CD4-positive, CD25-positive, alpha-beta regulatory T cell (primary cell): ENCODE data around the gene SMG1. TPM values are rescaled to one million over a fixed set of nuclear protein-coding genes. Genes with fewer than 3 reads are reported as not detected.
"Not testable (repeated sequence)": the region's sequence is repeated elsewhere in the genome, so short reads cannot be mapped to it uniquely, and the experiment has no call there.

ENCODE experiments used
- ATAC-seq, 2 donors: fragments of 150-1000 bp; cut with Tn5 transposase; one replicate each; pipeline ENCODE4 v1.10.0; 2021; ENCODE audit warnings: low read depth in 2 of 2, moderate number of reproducible peaks in 2 of 2, moderate library complexity in 1 of 2
- DNase-seq, 3 donors: peaks; one replicate each; pipeline versions ENCODE4 v3.0.0 to v3.0.0-alpha.2; 2012 to 2022; ENCODE audit warnings: mixed read lengths in 1 of 3
- H3K27ac ChIP-seq: one replicate; pipeline ENCODE4 v1.7.0; 2013; ENCODE audit warnings: mild to moderate bottlenecking, low read length; ENCODE audit not compliant: insufficient read depth, poor library complexity, severe bottlenecking
- H3K27me3 ChIP-seq: one replicate; pipeline ENCODE4 v1.7.0; 2013; ENCODE audit warnings: low read length; ENCODE audit not compliant: control insufficient read depth, insufficient read depth
- H3K36me3 ChIP-seq: one replicate; pipeline ENCODE4 v1.7.0; 2013; ENCODE audit warnings: mild to moderate bottlenecking, low read length, moderate library complexity; ENCODE audit not compliant: control insufficient read depth, insufficient read depth
- H3K4me1 ChIP-seq: 2 replicates; pipeline ENCODE4 v1.7.0; 2013; ENCODE audit warnings: mild to moderate bottlenecking, low read length; ENCODE audit not compliant: insufficient read depth, control insufficient read depth, poor library complexity, severe bottlenecking
- H3K4me3 ChIP-seq: one replicate; pipeline ENCODE4 v1.7.0; 2013; ENCODE audit warnings: low read depth, mild to moderate bottlenecking, low read length, moderate library complexity
- H3K9me3 ChIP-seq, 2 experiments: 1 replicate in 1 of 2; 2 replicates in 1 of 2; pipeline ENCODE4 v1.7.0; 2013; ENCODE audit warnings: low read length in 2 of 2, mild to moderate bottlenecking in 1 of 2, moderate library complexity in 1 of 2; ENCODE audit not compliant: control insufficient read depth in 2 of 2
- H3K27ac Mint-ChIP-seq, 3 donors: one replicate each; pipeline ENCODE4 v1.8.0; 2020 to 2022; ENCODE audit warnings: mild to moderate bottlenecking in 3 of 3, mixed read lengths in 3 of 3, moderate library complexity in 2 of 3
- H3K27me3 Mint-ChIP-seq: one replicate; pipeline ENCODE4 v1.8.0; 2022; ENCODE audit warnings: mild to moderate bottlenecking, mixed read lengths
- H3K36me3 Mint-ChIP-seq: one replicate; pipeline ENCODE4 v1.8.0; 2020; ENCODE audit warnings: mixed read lengths
- H3K4me1 Mint-ChIP-seq, 4 donors: one replicate each; pipeline ENCODE4 v1.8.0; 2020 to 2022; ENCODE audit warnings: mixed read lengths in 4 of 4, mild to moderate bottlenecking in 1 of 4
- H3K4me3 Mint-ChIP-seq, 4 donors: one replicate each; pipeline ENCODE4 v1.8.0; 2020 to 2022; ENCODE audit warnings: mild to moderate bottlenecking in 4 of 4, mixed read lengths in 4 of 4, moderate library complexity in 3 of 4
- H3K9me3 Mint-ChIP-seq, 7 donors: one replicate each; pipeline ENCODE4 v1.8.0; 2020 to 2022; ENCODE audit warnings: mixed read lengths in 7 of 7, mild to moderate bottlenecking in 3 of 7, moderate library complexity in 2 of 7
- polyA plus RNA-seq, 4 donors: library from polyadenylated mRNA; unstranded; fragments of 300-500 nt; fragmentation: Illumina TruSeq; gene quantifications; one replicate each; pipeline ENCODE4 v1.2.3, GENCODE V29; 2021
- total RNA-seq: library from RNA; stranded (reverse); gene quantifications from one replicate; pipeline ENCODE4 v1.2.3, GENCODE V29; 2022

SMG1 gene
- total and polyA plus RNA-seq, 5 donors from 2014 or later: 9.2 to 200 (median 11.8) TPM

GRCh38 chr16:18876301-18876700, 49.9 kb downstream of the SMG1 start:
- peaks cover 16% of the 10 kb centered on the region for H3K36me3 ChIP-seq
- not testable (repeated sequence) for H3K9me3 ChIP-seq, DNase-seq, ATAC-seq, H3K27ac ChIP-seq, H3K4me1 Mint-ChIP-seq, H3K9me3 Mint-ChIP-seq, H3K27ac Mint-ChIP-seq, H3K4me3 ChIP-seq, H3K36me3 Mint-ChIP-seq, H3K27me3 ChIP-seq, H3K4me1 ChIP-seq, H3K4me3 Mint-ChIP-seq, H3K27me3 Mint-ChIP-seq

GRCh38 chr16:18869043-18869771, 57.0 kb downstream of the SMG1 start:
- H3K27me3 ChIP-seq, H3K4me3 Mint-ChIP-seq, ATAC-seq, H3K27me3 Mint-ChIP-seq, H3K9me3 Mint-ChIP-seq, H3K9me3 ChIP-seq, H3K4me1 ChIP-seq, H3K4me1 Mint-ChIP-seq, H3K4me3 ChIP-seq, DNase-seq, H3K27ac ChIP-seq: not testable (repeated sequence)
- peak overlapping the region in 1 of 3 donors; percentile 39 for H3K27ac Mint-ChIP-seq
- H3K36me3 ChIP-seq: peaks cover 37% of the 10 kb centered on the region
- peaks cover 15% of the 10 kb centered on the region for H3K36me3 Mint-ChIP-seq

- peaks cover 38% of the 10 kb centered on the region for H3K36me3 ChIP-seq
- Mint-ChIP-seq H3K27ac (peak overlapping the region in 1 of 3 donors; percentile 27), H3K36me3 (peaks cover 23% of the 10 kb centered on the region), H3K4me1 (peaks cover 0 to 15% (median 7%) of the 10 kb centered on the region in 4 donors)
- not testable (repeated sequence) for H3K27me3 ChIP-seq, H3K9me3 Mint-ChIP-seq, H3K4me1 ChIP-seq, H3K27ac ChIP-seq, H3K27me3 Mint-ChIP-seq, H3K4me3 Mint-ChIP-seq, H3K9me3 ChIP-seq, DNase-seq, ATAC-seq, H3K4me3 ChIP-seq
Observed at GRCh38 chr16:18866277-18866823, 59.9 kb downstream of the SMG1 start.

- peaks cover 33% of the 10 kb centered on the region for H3K36me3 ChIP-seq
- not testable (repeated sequence) for H3K9me3 ChIP-seq, H3K4me3 Mint-ChIP-seq
Observed at GRCh38 chr16:18862891-18863290, 63.3 kb downstream of the SMG1 start.

DNA sequence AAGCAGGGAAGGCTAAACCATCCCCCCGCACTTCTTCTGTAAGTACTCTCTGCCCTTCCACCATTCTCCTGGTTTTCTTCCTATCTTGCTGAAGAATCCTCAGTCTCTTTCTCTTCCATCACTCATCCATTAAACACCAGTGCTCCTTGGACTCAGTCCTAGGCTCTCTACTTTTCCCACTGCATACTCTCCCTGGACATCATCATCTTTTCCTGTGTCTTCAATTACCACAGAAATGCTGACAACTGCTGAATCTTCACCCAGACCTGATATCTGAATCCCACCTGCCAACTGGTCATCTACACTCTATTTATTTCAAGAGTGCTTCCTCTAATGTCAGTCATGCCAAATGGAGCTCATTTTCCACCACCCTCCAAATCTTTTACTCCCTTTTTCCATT, 71.0 kb downstream of the SMG1 start:
- no peaks in the 10 kb centered on the region for H3K9me3 ChIP-seq
- Mint-ChIP-seq H3K4me1 (peaks cover 0 to 5% (median 1%) of the 10 kb centered on the region in 4 donors), H3K9me3 (no peaks in the 10 kb centered on the region), H3K27me3 (no peaks in the 10 kb centered on the region), H3K36me3 (peaks cover 30% of the 10 kb centered on the region), H3K4me3 (peak overlapping the region in 1 of 4 donors; percentile 11), H3K27ac (peak overlapping the region; percentile 53 to 87 (median 79))
- H3K36me3 ChIP-seq: peaks cover 75% of the 10 kb centered on the region
- H3K27me3 ChIP-seq: no peaks in the 10 kb centered on the region
- no peaks in the 10 kb centered on the region for H3K4me1 ChIP-seq
- no peak overlapping the region for H3K27ac ChIP-seq
- no peak overlapping the region for H3K4me3 ChIP-seq
- ATAC-seq (no peak), DNase-seq (no peak)

More at GRCh38 chr16:18862891-18863290, 63.3 kb downstream of the SMG1 start:
- Mint-ChIP-seq H3K27ac (peak overlapping the region; percentile 23 to 76 (median 57)), H3K4me1 (peaks cover 0 to 16% (median 8%) of the 10 kb centered on the region in 4 donors), H3K36me3 (peaks cover 32% of the 10 kb centered on the region)
- not testable (repeated sequence) for H3K4me3 ChIP-seq, DNase-seq, H3K27me3 Mint-ChIP-seq, H3K27me3 ChIP-seq, H3K9me3 Mint-ChIP-seq, H3K4me1 ChIP-seq, ATAC-seq, H3K27ac ChIP-seq

GRCh38 chr16:18853694-18854093, 72.5 kb downstream of the SMG1 start:
- H3K4me1 Mint-ChIP-seq: peaks cover 0 to 5% (median 1%) of the 10 kb centered on the region in 4 donors

DNA sequence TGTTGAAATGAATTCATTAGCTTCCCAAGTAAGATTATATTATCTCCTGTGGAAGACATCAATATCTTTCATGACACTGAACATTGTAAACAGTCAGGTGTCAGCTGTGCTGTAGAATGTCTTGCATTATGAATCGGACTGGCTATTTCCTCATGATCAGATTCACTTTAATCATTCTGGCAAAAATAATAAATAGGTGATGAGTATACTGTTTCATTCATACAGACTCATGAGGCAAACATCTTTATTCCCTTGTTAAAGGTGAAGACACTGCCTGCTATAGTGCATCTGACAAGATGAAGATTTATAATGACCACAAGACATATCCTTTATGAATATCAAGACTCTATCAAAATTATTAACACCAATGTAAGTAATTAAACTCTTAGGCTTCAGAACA, 73.6 kb downstream of the SMG1 start:
- peaks cover 36% of the 10 kb centered on the region for H3K36me3 Mint-ChIP-seq
- Histone ChIP-seq H3K4me1 (no peaks in the 10 kb centered on the region), H3K9me3 (no peaks in the 10 kb centered on the region), H3K36me3 (peaks cover 92% of the 10 kb centered on the region), H3K27ac (no peak overlapping the region), H3K27me3 (no peaks in the 10 kb centered on the region), H3K4me3 (no peak overlapping the region)
- peak overlapping the region in 1 of 4 donors; percentile 28 for H3K4me3 Mint-ChIP-seq
- no peak for ATAC-seq
- H3K4me1 Mint-ChIP-seq: peaks cover 0 to 5% (median 1%) of the 10 kb centered on the region in 4 donors
- no peaks in the 10 kb centered on the region for H3K27me3 Mint-ChIP-seq
- no peak overlapping the region for H3K27ac Mint-ChIP-seq
- DNase-seq: no peak
- no peaks in the 10 kb centered on the region for H3K9me3 Mint-ChIP-seq

More at GRCh38 chr16:18853694-18854093, 72.5 kb downstream of the SMG1 start:
- H3K36me3 Mint-ChIP-seq: peaks cover 40% of the 10 kb centered on the region
- H3K36me3 ChIP-seq: peaks cover 86% of the 10 kb centered on the region
- H3K27ac Mint-ChIP-seq: no peak overlapping the region
- no peak overlapping the region for H3K4me3 ChIP-seq
- no peaks in the 10 kb centered on the region for H3K9me3 Mint-ChIP-seq
- H3K4me3 Mint-ChIP-seq: no peak overlapping the region
- no peak for ATAC-seq
- H3K27me3 ChIP-seq: no peaks in the 10 kb centered on the region
- DNase-seq: no peak
- no peak overlapping the region for H3K27ac ChIP-seq
- H3K4me1 ChIP-seq: no peaks in the 10 kb centered on the region
- no peaks in the 10 kb centered on the region for H3K9me3 ChIP-seq
- no peaks in the 10 kb centered on the region for H3K27me3 Mint-ChIP-seq

DNA sequence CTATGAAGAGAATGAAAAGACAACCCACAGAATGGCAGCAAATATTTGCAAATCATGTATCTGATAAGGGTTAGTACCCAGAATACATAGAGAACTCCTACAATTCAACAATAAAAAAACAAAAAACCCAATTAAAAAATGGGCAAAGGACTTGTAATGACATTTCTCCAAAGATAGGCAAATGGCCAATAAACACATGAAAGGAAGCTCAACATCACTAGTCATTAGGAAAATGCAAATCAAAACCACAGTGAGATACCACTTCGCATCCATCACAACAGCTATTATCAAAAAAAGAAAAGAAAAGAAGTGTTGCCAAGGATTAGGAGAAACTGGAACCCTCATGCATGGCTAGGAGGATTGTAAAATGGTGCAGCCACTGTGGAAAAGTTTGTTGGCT, 79.8 kb downstream of the SMG1 start:
- Histone ChIP-seq H3K27me3 (no peaks in the 10 kb centered on the region), H3K9me3 (no peaks in the 10 kb centered on the region), H3K36me3 (peaks cover 92% of the 10 kb centered on the region), H3K27ac (no peak overlapping the region), H3K4me3 (no peak overlapping the region), H3K4me1 (no peaks in the 10 kb centered on the region)
- no peak for DNase-seq
- no peak for ATAC-seq
- H3K36me3 Mint-ChIP-seq: peaks cover 49% of the 10 kb centered on the region
- peaks cover 0 to 5% (median 3%) of the 10 kb centered on the region in 4 donors for H3K4me1 Mint-ChIP-seq
- H3K4me3 Mint-ChIP-seq: no peak overlapping the region
- H3K27ac Mint-ChIP-seq: no peak overlapping the region
- no peaks in the 10 kb centered on the region for H3K27me3 Mint-ChIP-seq
- H3K9me3 Mint-ChIP-seq: no peaks in the 10 kb centered on the region
